Peyer's patch (tissue), 4 donors: ENCODE results near the gene CHRNA3. TPM values are rescaled to one million over a fixed set of nuclear protein-coding genes. Genes with fewer than 3 reads are reported as not detected.

ENCODE experiments used
- DNase-seq, 3 donors: peaks; one replicate each; pipeline ENCODE4 v3.0.0-alpha.2; 2017 to 2019
- H3K27ac ChIP-seq, 4 donors: fragments of 200-600 bp; sonication (generic); one replicate each; pipeline ENCODE4 v1.5.1; 2016 to 2019
- H3K27me3 ChIP-seq, 2 donors: fragments of 200-600 bp; sonication (generic); one replicate each; pipeline ENCODE4 v1.5.1; 2019
- H3K36me3 ChIP-seq, 3 donors: fragments of 200-600 bp; sonication (generic); one replicate each; pipeline ENCODE4 v1.5.1; 2016 to 2019
- H3K4me1 ChIP-seq, 4 donors: fragments of 200-600 bp; sonication (generic); one replicate each; pipeline ENCODE4 v1.5.1; 2016 to 2019
- H3K4me3 ChIP-seq, 4 donors: fragments of 200-600 bp; sonication (generic); 1 replicate in 3 of 4; 2 replicates in 1 of 4; pipeline ENCODE4 v1.5.1; 2016 to 2019; ENCODE audit warnings: mild to moderate bottlenecking in 1 of 4
- H3K9me3 ChIP-seq, 4 donors: fragments of 200-600 bp; sonication (generic); one replicate each; pipeline ENCODE4 v1.5.1; 2016 to 2019; ENCODE audit warnings: mild to moderate bottlenecking in 1 of 4
- POLR2A ChIP-seq, 2 donors: fragments of 450-650 bp; IDR thresholded peaks; one replicate each; pipeline ENCODE4 v1.5.1; 2017; ENCODE audit warnings: antibody characterized with exemption in 2 of 2, mild to moderate bottlenecking in 2 of 2, moderate library complexity in 2 of 2
- total RNA-seq, 4 donors: library from RNA; depleted of rRNA; stranded (reverse); fragments of >200 nt; gene quantifications; one replicate each; pipeline ENCODE4 v1.1.0, GENCODE V29; 2016
- TF ChIP-seq, protein P1 (sequence below), 6 experiments: fragments of 450-650 bp in 4 of 6; fragments of 200-600 bp in 2 of 6; sonication (generic) in 1 of 6; IDR thresholded peaks; one replicate each; pipeline ENCODE4 v1.5.1; 2017 to 2019; ENCODE audit warnings: antibody characterized with exemption in 6 of 6, mild to moderate bottlenecking in 3 of 6, moderate library complexity in 1 of 6

Gene CHRNA3
- total RNA-seq, 4 donors from 2014 or later: 1.2 to 3.7 (median 2.9) TPM; not detected in 1

DNA sequence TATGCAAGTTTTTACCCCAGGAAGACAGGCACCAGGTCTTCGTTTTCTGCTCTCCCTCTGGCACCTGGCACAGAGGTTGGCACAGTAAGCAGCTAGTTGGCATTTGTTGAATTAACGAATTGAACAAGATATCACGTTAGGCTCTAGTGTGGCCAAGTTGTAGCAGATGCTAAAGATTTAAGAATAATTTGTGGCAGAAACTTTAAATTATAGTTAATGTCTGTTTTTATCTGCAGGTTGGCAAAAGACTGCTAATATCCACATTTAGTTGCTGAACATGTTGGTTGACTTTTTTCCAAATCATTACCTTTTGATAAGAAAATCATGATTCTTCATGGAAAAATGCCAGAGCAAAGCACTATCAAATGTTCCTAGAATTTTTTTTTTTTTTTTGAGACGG, 47.4 kb downstream of the CHRNA3 start:
- H3K4me1 ChIP-seq: no peaks in the 10 kb centered on the region
- no peaks in the 10 kb centered on the region for H3K36me3 ChIP-seq
- no peaks in the 10 kb centered on the region for H3K9me3 ChIP-seq
- no peak for DNase-seq
- no peak overlapping the region for H3K27ac ChIP-seq
- no peaks in the 10 kb centered on the region for H3K27me3 ChIP-seq
- TF ChIP-seq, protein P1, sequence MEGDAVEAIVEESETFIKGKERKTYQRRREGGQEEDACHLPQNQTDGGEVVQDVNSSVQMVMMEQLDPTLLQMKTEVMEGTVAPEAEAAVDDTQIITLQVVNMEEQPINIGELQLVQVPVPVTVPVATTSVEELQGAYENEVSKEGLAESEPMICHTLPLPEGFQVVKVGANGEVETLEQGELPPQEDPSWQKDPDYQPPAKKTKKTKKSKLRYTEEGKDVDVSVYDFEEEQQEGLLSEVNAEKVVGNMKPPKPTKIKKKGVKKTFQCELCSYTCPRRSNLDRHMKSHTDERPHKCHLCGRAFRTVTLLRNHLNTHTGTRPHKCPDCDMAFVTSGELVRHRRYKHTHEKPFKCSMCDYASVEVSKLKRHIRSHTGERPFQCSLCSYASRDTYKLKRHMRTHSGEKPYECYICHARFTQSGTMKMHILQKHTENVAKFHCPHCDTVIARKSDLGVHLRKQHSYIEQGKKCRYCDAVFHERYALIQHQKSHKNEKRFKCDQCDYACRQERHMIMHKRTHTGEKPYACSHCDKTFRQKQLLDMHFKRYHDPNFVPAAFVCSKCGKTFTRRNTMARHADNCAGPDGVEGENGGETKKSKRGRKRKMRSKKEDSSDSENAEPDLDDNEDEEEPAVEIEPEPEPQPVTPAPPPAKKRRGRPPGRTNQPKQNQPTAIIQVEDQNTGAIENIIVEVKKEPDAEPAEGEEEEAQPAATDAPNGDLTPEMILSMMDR (IDR thresholded peaks at IDR 0.05): no peak
- TF ChIP-seq POLR2A (IDR thresholded peaks at IDR 0.05): no peak
- H3K4me3 ChIP-seq: no peak overlapping the region

DNA sequence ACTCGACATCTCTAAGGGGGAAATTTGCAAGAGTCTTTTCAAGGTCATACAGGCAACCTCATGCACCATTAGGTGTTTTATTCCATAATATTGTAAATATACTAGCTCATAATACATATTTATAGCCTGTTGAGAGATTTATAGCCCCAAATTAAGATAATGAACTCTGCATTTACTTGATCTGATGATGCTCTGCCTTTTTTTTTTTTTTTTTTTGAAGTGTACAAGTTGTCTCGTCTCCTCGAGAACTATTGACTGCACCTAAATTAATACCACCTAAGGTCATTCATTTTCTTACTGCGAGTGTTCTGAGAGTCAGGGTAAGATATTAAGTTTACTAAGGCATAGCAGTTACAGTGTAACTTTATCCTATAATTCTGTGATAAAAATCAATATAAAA, 49.4 kb downstream of the CHRNA3 start:
- H3K4me1 ChIP-seq: peaks cover 0 to 4% (median 0%) of the 10 kb centered on the region in 4 donors
- H3K27ac ChIP-seq: no peak overlapping the region
- no peak for DNase-seq
- H3K4me3 ChIP-seq: no peak overlapping the region
- no peaks in the 10 kb centered on the region for H3K36me3 ChIP-seq
- no peaks in the 10 kb centered on the region for H3K9me3 ChIP-seq
- TF ChIP-seq, protein P1 (IDR thresholded peaks at IDR 0.05): no peak
- no peak for TF ChIP-seq POLR2A (IDR thresholded peaks at IDR 0.05)
- no peaks in the 10 kb centered on the region for H3K27me3 ChIP-seq

DNA sequence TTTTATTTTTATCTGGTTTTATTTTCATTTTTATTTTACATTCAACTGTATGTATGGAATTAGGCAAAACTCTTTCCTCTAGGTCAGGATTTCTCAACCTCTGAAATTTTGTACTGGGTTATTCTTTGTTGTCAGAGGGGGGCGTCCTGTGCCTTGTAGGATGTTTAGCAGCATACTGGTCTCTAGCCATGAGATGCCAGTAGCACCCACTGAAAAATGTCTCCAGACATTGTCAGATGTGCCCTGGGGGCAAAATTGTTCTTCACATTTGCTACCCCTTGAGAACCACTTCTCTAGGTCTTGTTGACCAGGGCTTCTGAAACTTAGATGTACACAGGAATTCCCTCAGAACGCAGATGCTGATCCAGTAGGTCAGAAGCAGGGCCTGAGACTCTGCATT, 50.1 kb downstream of the CHRNA3 start:
- TF ChIP-seq, protein P1 (IDR thresholded peaks at IDR 0.05): no peak
- H3K4me1 ChIP-seq: peaks cover 0 to 11% (median 0%) of the 10 kb centered on the region in 4 donors
- no peaks in the 10 kb centered on the region for H3K27me3 ChIP-seq
- no peaks in the 10 kb centered on the region for H3K9me3 ChIP-seq
- no peak overlapping the region for H3K27ac ChIP-seq
- DNase-seq: no peak
- no peak overlapping the region for H3K4me3 ChIP-seq
- no peaks in the 10 kb centered on the region for H3K36me3 ChIP-seq

DNA sequence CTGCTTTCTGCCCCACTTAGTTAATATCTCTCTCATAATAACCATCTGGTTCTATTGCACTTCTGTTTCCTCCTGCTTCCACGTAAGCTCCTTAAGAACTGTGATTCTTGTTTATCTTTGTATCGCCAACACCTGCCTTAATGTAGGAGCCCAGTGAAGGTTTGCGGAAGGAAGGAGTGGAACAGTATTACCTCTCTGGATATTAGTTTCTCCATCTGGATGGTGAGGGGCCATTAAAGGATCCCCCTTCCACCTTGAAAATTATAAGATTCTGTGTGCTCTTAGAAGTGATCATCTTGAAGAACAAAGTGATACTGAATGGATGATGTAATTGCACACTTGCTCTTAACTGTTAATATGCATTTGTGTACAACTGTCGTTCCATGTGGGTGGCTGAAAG, 53.3 kb downstream of the CHRNA3 start:
- no peak for DNase-seq
- H3K27me3 ChIP-seq: no peaks in the 10 kb centered on the region
- H3K4me1 ChIP-seq: peaks cover 0 to 17% (median 2%) of the 10 kb centered on the region in 4 donors
- no peaks in the 10 kb centered on the region for H3K9me3 ChIP-seq
- no peak overlapping the region for H3K4me3 ChIP-seq
- H3K36me3 ChIP-seq: no peaks in the 10 kb centered on the region
- TF ChIP-seq POLR2A (IDR thresholded peaks at IDR 0.05): no peak
- TF ChIP-seq, protein P1 (IDR thresholded peaks at IDR 0.05): no peak
- no peak overlapping the region for H3K27ac ChIP-seq

DNA sequence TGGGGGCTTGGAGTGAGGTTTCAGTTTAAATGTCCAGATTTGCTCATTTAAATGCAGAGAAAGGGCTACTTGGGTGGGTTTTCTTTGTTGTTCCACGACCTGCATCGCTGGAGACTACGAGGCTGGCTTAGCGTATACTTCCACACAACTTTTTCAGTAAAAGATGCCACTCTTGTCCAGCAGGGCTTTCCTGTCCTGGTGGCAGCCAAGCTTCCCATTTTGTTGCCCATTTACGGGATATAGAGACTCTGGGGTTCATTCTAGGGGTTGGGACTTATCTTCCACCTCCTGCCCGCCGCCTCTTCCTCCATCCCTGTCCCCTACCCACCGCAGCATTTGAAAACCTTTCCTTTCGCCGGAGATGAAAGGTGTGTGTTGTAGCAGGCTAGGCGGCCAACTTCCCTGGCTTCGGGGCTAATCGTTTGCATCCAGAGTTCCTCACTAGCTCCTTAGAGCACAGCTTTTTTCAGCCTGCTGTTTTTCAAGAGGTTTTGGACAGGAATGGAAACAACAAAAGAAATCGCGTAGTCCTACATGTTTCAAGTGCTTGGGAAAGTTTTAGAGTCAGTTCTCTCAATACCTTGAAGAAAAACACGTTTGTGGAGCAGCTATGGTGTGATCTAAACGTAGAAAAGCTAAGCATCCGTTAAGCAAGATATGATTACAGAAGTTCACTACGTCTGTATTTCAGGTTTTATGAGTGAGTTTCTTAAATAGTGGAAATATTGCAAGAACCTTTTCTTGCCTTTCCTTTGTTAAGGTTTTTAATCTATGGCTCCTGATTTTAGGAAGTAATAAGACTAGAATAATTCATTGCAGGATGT, 54.6 kb downstream of the CHRNA3 start:
- Histone ChIP-seq H3K4me3 (peak overlapping the region; percentile 55 to 93 (median 79)), H3K4me1 (peaks cover 0 to 17% (median 2%) of the 10 kb centered on the region in 4 donors), H3K27ac (peak overlapping the region in 3 of 4 donors; percentile 61 to 80 (median 75)), H3K36me3 (no peaks in the 10 kb centered on the region), H3K9me3 (no peaks in the 10 kb centered on the region), H3K27me3 (no peaks in the 10 kb centered on the region)
- no peak for DNase-seq
- TF ChIP-seq, protein P1 (IDR thresholded peaks at IDR 0.05): peak in 2 of 6 experiments; percentile 3 to 9
- no peak for TF ChIP-seq POLR2A (IDR thresholded peaks at IDR 0.05)
